CD4-positive, alpha-beta T cell treated with Interferon gamma for 1 hour (primary cell): ENCODE measurements around the gene FAAP100.
"Not testable (repeated sequence)": the region's sequence is repeated elsewhere in the genome, so short reads cannot be mapped to it uniquely, and the experiment has no call there.

ENCODE experiments used
- DNase-seq: peaks from one replicate; pipeline ENCODE4 v3.0.0-alpha.2; 2020

FAAP100 gene

GRCh38 chr17:81552244-81553017, at the start of gene FAAP100:
FAAP100 (minus strand) TSS chr17:81552353; CDS start chr17:81552330, 23 bp downstream.
- peak; percentile 78 for DNase-seq

DNA sequence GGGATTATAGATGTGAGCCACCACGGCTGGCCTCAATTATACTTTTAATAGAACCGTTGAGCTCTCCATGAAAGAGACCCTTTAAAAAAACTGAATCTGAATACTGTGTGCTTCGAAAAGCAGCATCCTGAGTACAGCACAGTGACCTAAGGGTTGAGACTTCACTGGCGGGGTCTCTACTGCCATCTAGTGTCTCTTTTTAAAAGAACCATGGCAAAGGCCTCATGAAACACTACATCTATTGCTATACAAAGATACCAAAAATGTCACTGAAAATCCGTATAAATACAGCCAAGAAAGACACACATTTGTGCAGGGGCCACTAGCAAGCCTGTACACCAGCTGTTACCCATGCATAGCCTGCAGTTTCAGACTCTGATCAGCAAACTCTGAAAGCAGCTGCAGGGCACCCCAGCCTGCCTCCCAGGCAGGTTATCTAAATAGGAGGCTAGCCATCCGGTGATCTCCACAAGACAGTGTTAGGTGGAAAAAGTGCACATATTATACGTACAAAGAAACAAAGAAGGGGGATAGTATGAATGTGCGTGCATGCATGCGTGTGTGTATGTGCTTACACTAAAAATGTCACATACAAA, 49.5 kb upstream of the FAAP100 start:
- DNase-seq, result peak; percentile 37

DNA sequence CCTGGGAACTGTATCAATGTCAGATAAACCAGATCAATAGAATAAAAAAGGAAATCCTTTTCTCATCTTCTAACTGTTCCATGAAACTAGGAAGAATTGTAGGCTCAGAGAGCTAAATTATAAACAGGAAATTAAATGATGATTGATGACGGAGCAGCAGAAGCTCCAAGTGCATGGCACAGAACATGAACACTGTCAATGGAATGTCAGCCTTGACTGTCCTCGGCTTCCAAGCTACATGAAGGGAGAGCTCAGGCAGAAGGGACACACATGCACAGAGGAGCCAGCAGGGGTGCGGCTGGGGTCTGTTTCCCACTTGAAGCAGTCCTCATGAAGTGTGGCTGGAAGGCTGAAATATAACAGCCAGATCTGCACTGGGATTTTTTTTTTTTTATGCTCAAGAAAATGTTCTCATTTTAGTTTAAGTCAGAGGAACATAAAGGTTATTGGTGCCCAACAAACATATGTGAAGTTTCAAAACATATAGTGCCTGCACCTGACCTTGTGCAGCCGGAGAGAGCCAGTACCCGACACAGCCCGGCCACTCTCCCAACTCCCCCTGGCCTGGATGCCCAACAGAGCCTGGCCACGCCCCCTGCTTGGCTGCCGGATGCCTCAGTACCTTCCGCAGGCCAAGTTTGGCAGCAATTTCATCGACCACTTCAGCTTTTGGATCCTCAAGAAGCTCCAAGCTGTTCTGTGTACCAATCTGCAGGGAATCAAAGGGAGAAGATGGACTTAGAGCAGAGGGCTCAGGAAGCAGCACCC, 47.8 kb upstream of the FAAP100 start:
- DNase-seq, result no peak

DNA sequence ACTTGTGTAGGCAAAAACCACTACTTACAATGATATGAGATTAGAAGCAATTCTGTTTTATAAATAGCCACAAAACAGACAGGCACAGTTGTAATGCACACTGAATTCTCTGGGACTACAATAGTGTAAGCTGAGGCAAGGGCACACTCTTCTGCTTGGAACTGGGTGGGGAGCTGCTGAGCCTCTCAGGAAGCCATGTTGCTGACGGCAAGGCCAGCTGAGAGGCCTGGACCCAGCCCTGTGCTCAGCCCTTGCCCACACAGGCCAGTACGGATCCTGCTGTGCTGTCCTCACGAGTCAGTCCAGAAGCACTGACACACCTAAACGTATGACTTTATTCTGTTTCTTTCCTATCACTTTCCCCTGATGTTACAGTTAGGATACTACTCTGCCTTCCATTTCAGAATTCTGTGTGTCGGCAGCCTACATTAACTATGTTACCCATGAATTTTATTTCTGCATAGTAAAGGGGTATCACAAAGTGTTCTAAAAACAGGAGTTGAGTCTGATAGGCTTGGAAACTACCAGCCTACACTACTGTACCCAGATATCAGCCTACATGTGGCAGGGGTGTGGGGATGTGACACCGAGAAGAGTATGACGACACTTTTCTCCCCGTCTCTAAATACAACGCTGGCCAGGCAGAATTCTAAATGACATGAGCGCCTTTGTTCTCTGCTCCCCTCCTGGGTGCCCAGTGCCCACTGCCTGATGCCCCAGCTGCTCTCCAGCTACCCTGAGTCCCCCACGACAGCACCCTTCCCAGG, 41.1 kb upstream of the FAAP100 start:
- no peak for DNase-seq

DNA sequence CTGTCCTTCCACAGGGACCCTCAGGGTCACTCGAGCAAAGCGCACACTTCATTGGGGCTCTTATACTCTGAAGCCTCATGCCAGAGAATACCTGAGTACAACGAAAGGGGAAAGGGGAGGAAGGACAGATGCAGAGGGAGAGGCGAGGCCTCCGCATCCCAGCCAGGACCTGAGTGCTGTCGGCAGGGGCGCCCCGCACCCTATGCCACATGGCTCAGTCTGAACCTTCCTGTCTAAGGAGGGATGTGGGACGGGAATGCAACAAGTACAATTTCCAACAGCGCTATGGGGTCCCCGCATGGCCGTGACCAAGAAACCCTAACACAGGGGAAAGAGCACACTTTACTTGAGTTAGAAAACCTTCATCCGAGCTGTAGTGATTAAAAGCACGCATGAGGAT, 39.8 kb upstream of the FAAP100 start:
- DNase-seq, result no peak

DNA sequence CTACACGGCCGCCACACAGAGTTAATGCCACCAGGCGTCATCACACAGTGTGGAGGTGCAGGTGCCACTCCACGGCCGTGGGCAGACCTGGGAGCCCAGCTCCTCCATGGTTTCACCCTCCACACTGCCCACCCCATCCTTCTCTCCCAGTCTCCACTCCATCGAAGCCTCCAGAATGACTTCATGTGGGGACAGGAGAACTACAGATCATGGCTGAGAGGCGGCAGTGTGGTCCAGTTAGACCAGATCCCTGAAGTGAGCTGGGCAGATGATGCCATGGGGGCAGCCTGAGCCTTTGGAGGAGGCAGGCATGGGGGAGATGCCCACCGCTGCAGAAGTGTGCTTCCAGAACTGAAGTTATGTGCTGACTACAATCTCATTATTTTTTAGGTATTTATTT, 38.0 kb upstream of the FAAP100 start:
- DNase-seq, result no peak

DNA sequence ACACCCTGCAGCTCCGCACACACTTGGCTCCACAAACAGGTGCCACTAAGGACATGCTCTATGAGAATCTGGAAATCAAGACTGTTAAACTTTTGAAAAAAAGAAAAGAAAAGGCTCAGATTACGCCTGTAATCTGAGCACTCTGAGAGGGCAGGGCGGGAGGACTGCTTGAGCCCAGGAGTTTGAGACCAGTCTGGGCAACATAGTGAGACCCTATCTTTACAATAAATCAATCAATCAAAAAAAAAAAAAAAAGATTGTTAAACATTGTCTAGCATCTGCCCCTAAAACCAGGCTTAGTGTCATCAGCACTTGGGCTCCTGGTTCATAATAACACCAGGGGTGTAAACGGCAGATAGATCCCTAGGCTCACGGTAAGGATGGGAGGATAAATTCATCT, 37.5 kb upstream of the FAAP100 start:
- no peak for DNase-seq

- no peak for DNase-seq
These were observed 33.9 kb upstream of the FAAP100 start for GRCh38 chr17:81586096-81586495.

DNA sequence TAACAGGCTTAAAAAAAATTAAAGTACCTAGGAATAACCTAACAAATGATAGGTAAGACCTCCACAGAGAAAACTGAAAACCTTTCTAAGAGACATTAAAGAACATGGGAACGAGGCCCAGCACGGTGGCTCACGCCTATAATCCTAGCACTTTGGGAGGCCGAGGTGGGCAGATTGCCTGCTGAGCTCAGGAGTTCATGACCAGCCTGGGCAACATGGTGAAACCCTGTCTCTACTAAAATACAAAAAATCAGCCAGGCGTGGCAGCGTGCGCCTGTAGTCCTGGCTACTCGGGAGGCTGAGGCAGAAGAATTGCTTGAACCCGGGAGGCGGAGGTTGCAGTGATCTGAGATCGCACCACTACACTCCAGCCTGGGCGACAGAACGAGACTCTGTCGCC, 32.6 kb upstream of the FAAP100 start:
- DNase-seq, result not testable (repeated sequence)

GRCh38 chr17:81583589-81584342, 31.6 kb upstream of the FAAP100 start:
- no peak for DNase-seq

- no peak for DNase-seq
These were observed 30.6 kb upstream of the FAAP100 start for GRCh38 chr17:81582749-81583148.

- no peak for DNase-seq
These were observed 30.2 kb upstream of the FAAP100 start for GRCh38 chr17:81582341-81582740.

- DNase-seq, result no peak
These were observed 29.6 kb upstream of the FAAP100 start for GRCh38 chr17:81581758-81582157.

GRCh38 chr17:81580481-81580880, 28.3 kb upstream of the FAAP100 start:
- no peak for DNase-seq

GRCh38 chr17:81579821-81580321, 27.7 kb upstream of the FAAP100 start:
- no peak for DNase-seq

DNA sequence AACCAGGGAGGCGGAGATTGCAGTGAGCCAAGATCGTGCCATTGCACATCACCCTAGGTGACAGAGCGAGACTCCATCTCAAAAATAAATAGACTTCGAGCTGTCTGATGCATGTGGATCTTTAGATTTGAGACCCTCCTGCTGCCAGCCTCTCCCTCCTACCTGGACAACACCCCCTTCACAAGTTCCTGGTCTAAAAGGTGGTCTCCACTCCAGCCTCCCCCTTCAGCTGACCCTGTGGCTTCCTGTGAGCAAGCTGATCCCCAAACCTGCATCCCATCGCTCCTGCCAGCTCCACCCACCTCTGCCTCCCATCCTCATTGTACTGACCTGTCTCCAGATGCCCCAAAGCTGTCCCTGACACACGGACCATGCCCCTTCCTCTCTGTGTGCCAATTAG, 27.1 kb upstream of the FAAP100 start:
- no peak for DNase-seq

DNA sequence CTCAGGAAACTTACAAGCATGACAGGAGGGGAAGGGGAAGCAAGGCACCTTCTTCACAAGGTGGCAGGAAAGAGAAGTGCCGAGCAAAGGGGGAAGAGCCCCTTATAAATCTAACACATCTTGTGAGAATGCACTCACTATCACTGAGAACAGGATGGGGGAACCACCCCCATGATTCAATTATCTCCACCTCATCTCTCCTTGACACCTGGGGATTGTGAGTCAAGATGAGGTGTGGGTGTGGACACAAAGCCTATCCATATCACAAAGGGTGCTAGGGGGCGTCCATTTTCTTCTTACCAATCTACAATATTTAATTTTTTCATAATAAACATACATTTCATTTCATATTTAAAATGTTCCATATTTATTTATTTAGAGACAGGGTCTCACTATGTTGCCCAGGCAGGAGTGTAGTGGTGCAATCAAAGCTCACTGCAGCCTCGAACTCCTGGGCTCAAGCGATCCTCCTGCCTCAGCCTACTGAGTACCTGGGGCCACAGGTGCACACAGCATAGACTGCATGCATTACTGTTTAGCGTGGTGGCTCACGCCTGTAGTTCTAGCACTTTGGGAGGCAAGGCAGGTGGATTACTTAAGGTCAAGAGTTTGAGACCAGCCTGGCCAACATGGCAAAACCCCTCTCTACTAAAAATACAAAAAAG, 26.5 kb upstream of the FAAP100 start:
- DNase-seq, result no peak

DNA sequence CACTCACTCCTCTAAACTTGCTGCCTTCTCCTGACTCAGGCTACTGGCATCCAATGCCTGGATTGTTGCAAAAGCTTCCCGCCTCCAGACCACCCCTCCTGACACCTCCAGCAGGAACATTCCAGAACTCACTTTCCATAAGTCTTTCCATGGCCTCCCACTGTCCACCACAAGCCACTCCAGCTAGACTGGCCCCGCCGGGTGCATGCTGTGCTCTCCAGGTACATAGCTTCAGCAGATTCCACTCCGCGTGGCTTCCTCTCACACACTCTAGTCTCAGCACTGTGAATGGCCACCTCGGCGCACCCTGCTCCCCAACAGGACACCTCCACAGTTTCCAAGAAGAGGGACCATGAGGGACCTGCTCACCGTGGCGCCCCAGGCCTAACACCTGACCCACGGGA, 25.9 kb upstream of the FAAP100 start:
- no peak for DNase-seq

- peak; percentile 34 for DNase-seq
These were observed 25.3 kb upstream of the FAAP100 start for GRCh38 chr17:81577278-81578000.

DNA sequence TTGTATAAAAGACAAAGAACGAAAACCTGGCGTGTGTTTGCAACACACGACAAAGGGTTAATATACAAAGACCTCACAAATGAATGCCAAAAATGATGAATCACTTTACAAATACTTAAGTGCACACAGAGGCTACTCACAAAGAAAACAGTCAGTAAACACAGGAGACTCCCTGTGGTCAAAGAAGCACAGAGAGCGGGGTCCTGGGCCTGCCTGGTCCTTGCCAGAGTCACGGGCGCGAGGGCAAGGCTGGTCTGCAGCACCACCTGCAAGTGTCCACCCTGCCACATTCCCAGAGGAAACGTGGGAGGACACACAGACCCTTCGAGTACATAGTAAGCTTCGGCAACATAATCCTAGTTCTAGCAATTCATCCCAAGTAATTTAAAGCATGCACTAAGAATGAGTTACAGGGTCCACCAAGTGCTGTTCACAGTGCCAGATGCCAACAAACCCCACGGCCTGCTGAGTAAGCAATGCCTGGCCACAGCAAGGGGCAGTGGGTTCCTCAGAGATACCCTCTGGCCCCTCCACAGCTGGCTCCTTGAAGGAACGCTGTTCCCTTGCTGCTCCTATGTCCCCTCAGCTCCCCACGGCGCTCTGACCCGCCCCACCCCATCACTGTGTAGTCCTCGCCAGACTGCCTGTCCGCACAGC, 24.6 kb upstream of the FAAP100 start:
- no peak for DNase-seq
